GM12878 (cell line): ENCODE data around the gene LRRC27. TPM values are rescaled to one million over a fixed set of nuclear protein-coding genes. Genes with fewer than 3 reads are reported as not detected.
"Not testable (repeated sequence)": the region's sequence is repeated elsewhere in the genome, so short reads cannot be mapped to it uniquely, and the experiment has no call there.

Experiments used
- ATAC-seq: fragments of 200-7000 bp; cut with Tn5 transposase; 3 replicates; pipeline ENCODE4 v1.9.1; 2020; ENCODE audit warnings: mild to moderate bottlenecking, moderate library complexity
- BruUV-seq: library from RNA; stranded (reverse); fragments of 400-500 nt; replicated peaks from 2 replicates; lab custom pipeline; 2021; lab: Mats Ljungman, UMichigan
- CTCF ChIA-PET: fragments of 300-600 bp; sonication (Branson Sonifier 250); formaldehyde crosslinking; extraction: SDS; loops from one replicate; lab custom pipeline; 2021; ENCODE audit warnings: inconsistent platforms; lab: Yijun Ruan, JAX
- POLR2A ChIA-PET: fragments of 350-600 bp; formaldehyde crosslinking; extraction: SDS; loops from one replicate; lab custom pipeline; 2021; ENCODE audit warnings: inconsistent platforms; lab: Charles Lee
- RAD21 ChIA-PET: fragments of 300-600 bp; sonication (Branson Sonifier 250); formaldehyde crosslinking; loops from one replicate; lab custom pipeline; 2023; ENCODE audit warnings: antibody characterized with exemption; ENCODE audit not compliant: unreplicated experiment; lab: Charles Lee
- SMC1A ChIA-PET: fragments of 300-600 bp; sonication (Branson Sonifier 250); formaldehyde crosslinking; loops from one replicate; lab custom pipeline; 2023; ENCODE audit not compliant: unreplicated experiment, uncharacterized antibody; lab: Charles Lee
- DNase-seq: peaks from one replicate; pipeline ENCODE4 v3.0.0-alpha.2; 2011; ENCODE audit warnings: low read depth, low spot score
- FAIRE-seq: peaks from 3 replicates; lab custom pipeline; 2011; peaks lifted over from hg19 to GRCh38; lab: Jason Lieb, UNC
- H2AFZ ChIP-seq: 2 replicates; pipeline ENCODE4 v1.6.0; 2011; ENCODE audit warnings: low read depth, low read length, control low read depth; ENCODE audit not compliant: control insufficient read depth
- H3K27ac ChIP-seq: 2 replicates; pipeline ENCODE4 v1.5.1; 2011; ENCODE audit warnings: control low read depth; ENCODE audit not compliant: control insufficient read depth, insufficient read depth
- H3K27me3 ChIP-seq, 2 experiments: replicated peaks in 1 of 2; 2 replicates each; pipeline versions ENCODE4 v1.6.0 to v1.6.1; 2011; ENCODE audit warnings: low read length in 1 of 2; ENCODE audit not compliant: control insufficient read depth in 2 of 2, insufficient read depth in 2 of 2
- H3K36me3 ChIP-seq, 2 experiments: 2 replicates each; pipeline ENCODE4 v1.5.1; 2011; ENCODE audit warnings: low read length in 1 of 2; ENCODE audit not compliant: control insufficient read depth in 2 of 2, insufficient read depth in 2 of 2
- H3K4me1 ChIP-seq: 2 replicates; pipeline ENCODE4 v1.6.1; 2011; ENCODE audit warnings: mild to moderate bottlenecking, low read length, moderate library complexity, mixed read lengths; ENCODE audit not compliant: control insufficient read depth, insufficient read depth
- H3K4me2 ChIP-seq: 2 replicates; pipeline ENCODE4 v1.6.0; 2011; ENCODE audit warnings: control low read depth; ENCODE audit not compliant: control insufficient read depth, insufficient read depth
- H3K4me3 ChIP-seq: fragments of 200-600 bp; sonication (generic); 2 replicates; pipeline ENCODE4 v1.5.1; 2016
- H3K79me2 ChIP-seq: 2 replicates; pipeline ENCODE4 v1.6.0; 2011; ENCODE audit warnings: low read length; ENCODE audit not compliant: control insufficient read depth, insufficient read depth
- H3K9ac ChIP-seq: 2 replicates; pipeline ENCODE4 v1.8.0; 2011; ENCODE audit warnings: low read length, control low read depth, mixed read lengths; ENCODE audit not compliant: control insufficient read depth, insufficient read depth
- H3K9me3 ChIP-seq: replicated peaks from 3 replicates; pipeline ENCODE4 v1.5.1; 2011; ENCODE audit warnings: mild to moderate bottlenecking, low read length; ENCODE audit not compliant: control insufficient read depth, insufficient read depth
- H4K20me1 ChIP-seq: 2 replicates; pipeline ENCODE4 v1.6.0; 2011; ENCODE audit not compliant: control insufficient read depth, insufficient read depth
- BRCA1 ChIP-seq: IDR thresholded peaks from 2 replicates; pipeline ENCODE4 v1.6.1; 2011; ENCODE audit warnings: low read depth, low read length, improper control_type of control experiment
- CREM ChIP-seq: IDR thresholded peaks from 2 replicates; pipeline ENCODE4 v1.6.1; 2014; ENCODE audit warnings: antibody characterized with exemption, low read depth
- MYB ChIP-seq: fragments of 150-350 bp; IDR thresholded peaks from 2 replicates; pipeline ENCODE4 v1.6.1; 2014; ENCODE audit warnings: mild to moderate bottlenecking, low read depth, low read length, borderline replicate concordance
- PML ChIP-seq: IDR thresholded peaks from 2 replicates; pipeline ENCODE4 v1.6.1; 2012; ENCODE audit warnings: low read length, inconsistent platforms
- POLR2A ChIP-seq: IDR thresholded peaks from 2 replicates; pipeline ENCODE4 v1.6.1; 2011; ENCODE audit warnings: low read depth, mild to moderate bottlenecking, low read length
- POLR2AphosphoS2 ChIP-seq: IDR thresholded peaks from 2 replicates; pipeline ENCODE4 v1.6.1; 2011; ENCODE audit warnings: low read depth, mild to moderate bottlenecking, low read length, improper control_type of control experiment, moderate library complexity
- SMAD5 ChIP-seq: IDR thresholded peaks from 2 replicates; pipeline ENCODE4 v1.6.1; 2016; ENCODE audit warnings: antibody characterized with exemption, low read depth
- SMC3 ChIP-seq: IDR thresholded peaks from 2 replicates; pipeline ENCODE4 v1.6.1; 2011; ENCODE audit warnings: low read length, improper control_type of control experiment, borderline replicate concordance
- TARDBP ChIP-seq: IDR thresholded peaks from 2 replicates; pipeline ENCODE4 v1.6.1; 2016; ENCODE audit warnings: borderline replicate concordance
- WGBS: methylation state at CpG from one replicate; pipeline ENCODE4 v1.1.6; 2016; ENCODE audit warnings: low lambda C conversion rate; ENCODE audit not compliant: insufficient replicate concordance, insufficient coverage; ENCODE audit errors: missing lambda C conversion rate; 5-methylcytosine and 5-hydroxymethylcytosine counted together
- in situ Hi-C: fragments of 300-500 bp; cut with MboI; formaldehyde crosslinking; loops from 9 replicates; pipeline ENCODE4 v1.14.3; 2018; ENCODE audit warnings: mixed read lengths
- intact Hi-C: fragments of 100-400 bp; cut with micrococcal nuclease; formaldehyde crosslinking; loops from one replicate; pipeline ENCODE4 v1.14.2; 2022; ENCODE audit not compliant: unreplicated experiment
- polyA plus RNA-seq, 11 experiments: library from polyadenylated mRNA; depleted of rRNA in 4 of 11; unstranded in 6 of 11; stranded (reverse) in 5 of 11; fragments of >200 nt; fragmentation: Nextera tagmentation in 4 of 11; fragmentation: Illumina TruSeq in 1 of 11; extraction: Ambion mirVana in 4 of 11; extraction: Trizol in 1 of 11; gene quantifications; 1 replicate in 1 of 11; 2 replicates in 10 of 11; pipeline versions ENCODE4 v1.2.1 to v1.2.3, GENCODE V29; 2011 to 2016; ENCODE audit warnings: inconsistent platforms in 2 of 11, missing spikeins in 2 of 11, low read depth in 1 of 11
- total RNA-seq, 4 experiments: library from RNA; depleted of rRNA in 3 of 4; stranded (reverse); fragments of >200 nt in 3 of 4; fragmentation: Illumina TruSeq in 1 of 4; extraction: Trizol in 1 of 4; gene quantifications; 2 replicates each; pipeline versions ENCODE4 v1.2.1 to v1.2.3, GENCODE V29; 2013 to 2021
- TF ChIP-seq, protein P1 (sequence below): fragments of 450-650 bp; IDR thresholded peaks from 2 replicates; pipeline ENCODE4 v1.6.1; 2017; ENCODE audit warnings: mild to moderate bottlenecking, low read depth, inconsistent platforms; ENCODE audit not compliant: poor library complexity, severe bottlenecking

Gene LRRC27
- total and polyA plus RNA-seq, 10 of the 15 experiments (the other 5 are each of a cell fraction or from before 2014, with no cell fraction given), result 0.48 to 6.9 (median 4.7) TPM

DNA sequence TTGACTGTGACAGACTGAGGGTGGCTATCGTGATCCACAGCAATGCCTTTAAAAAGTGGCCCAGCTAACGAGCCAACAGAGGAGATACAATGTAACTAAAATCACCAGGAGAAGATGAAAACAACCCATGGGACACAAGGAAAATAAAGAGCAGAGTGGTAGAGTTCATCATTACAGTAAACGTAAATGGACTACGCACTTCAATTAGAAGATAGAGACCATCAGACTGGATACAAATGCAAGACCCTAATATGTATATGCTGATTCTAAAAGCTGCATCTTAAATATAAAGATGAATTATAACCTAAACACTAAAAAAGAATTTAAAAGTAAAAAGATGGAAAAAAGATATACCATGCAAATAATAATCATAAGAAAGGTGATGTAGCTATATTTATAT lies 17.7 kb upstream of the LRRC27 start:
- H3K4me3 ChIP-seq, result no peak overlapping the region
- H3K27ac ChIP-seq, result no peak overlapping the region
- SMC1A ChIA-PET, result no interaction called here
- DNase-seq, result no peak
- intact Hi-C loops, result no loop called here
- no TSS peak for BruUV-seq
- H2AFZ ChIP-seq, result no peak overlapping the region
- H4K20me1 ChIP-seq, result no peaks in the 10 kb centered on the region; the same call in 1 of the 2 replicates
- POLR2A ChIA-PET, result no interaction called here
- in situ Hi-C loops, result no loop called here
- RAD21 ChIA-PET, result no interaction called here
- no peak overlapping the region for H3K9ac ChIP-seq
- no peak for FAIRE-seq
- H3K4me1 ChIP-seq, result peaks cover 3% of the 10 kb centered on the region
- no peaks in the 10 kb centered on the region for H3K36me3 ChIP-seq
- WGBS, result 66% methylated on average over 4 of the region's 4 CpGs
- H3K79me2 ChIP-seq, result no peaks in the 10 kb centered on the region
- CTCF ChIA-PET, result no interaction called here
- no peak for ATAC-seq
- TF ChIP-seq PML (no peak), POLR2A (no peak), SMAD5 (no peak), BRCA1 (no peak), TARDBP (no peak), POLR2AphosphoS2 (no peak), SMC3 (no peak), CREM (no peak), MYB (no peak)
- TF ChIP-seq, protein P1, sequence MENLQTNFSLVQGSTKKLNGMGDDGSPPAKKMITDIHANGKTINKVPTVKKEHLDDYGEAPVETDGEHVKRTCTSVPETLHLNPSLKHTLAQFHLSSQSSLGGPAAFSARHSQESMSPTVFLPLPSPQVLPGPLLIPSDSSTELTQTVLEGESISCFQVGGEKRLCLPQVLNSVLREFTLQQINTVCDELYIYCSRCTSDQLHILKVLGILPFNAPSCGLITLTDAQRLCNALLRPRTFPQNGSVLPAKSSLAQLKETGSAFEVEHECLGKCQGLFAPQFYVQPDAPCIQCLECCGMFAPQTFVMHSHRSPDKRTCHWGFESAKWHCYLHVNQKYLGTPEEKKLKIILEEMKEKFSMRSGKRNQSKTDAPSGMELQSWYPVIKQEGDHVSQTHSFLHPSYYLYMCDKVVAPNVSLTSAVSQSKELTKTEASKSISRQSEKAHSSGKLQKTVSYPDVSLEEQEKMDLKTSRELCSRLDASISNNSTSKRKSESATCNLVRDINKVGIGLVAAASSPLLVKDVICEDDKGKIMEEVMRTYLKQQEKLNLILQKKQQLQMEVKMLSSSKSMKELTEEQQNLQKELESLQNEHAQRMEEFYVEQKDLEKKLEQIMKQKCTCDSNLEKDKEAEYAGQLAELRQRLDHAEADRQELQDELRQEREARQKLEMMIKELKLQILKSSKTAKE, result no peak
- H3K9me3 ChIP-seq, result no peaks in the 10 kb centered on the region; the same call in 2 of the 3 replicates
- H3K27me3 ChIP-seq, result no peaks in the 10 kb centered on the region; a peak in 3 of 4 replicates
- H3K4me2 ChIP-seq, result no peak overlapping the region

DNA sequence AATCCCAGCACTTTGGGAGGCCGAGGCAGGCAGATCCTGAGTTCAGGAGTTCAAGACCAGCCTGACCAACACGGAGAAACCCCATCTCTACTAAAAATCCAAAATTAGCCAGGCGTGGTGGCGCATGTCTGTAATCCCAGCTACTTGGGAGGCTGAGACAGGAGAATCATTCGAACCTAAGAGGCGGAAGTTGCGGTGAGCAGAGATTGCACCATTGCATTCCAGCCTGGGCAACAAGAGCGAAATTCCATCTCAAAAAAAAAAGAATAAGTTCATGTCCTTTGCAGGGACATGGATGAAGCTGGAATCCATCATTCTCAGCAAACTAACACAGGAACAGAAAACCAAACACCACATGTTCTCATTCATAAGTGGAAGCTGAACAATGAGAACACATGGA lies 17.1 kb upstream of the LRRC27 start:
- H4K20me1 ChIP-seq, BruUV-seq, DNase-seq, RAD21 ChIA-PET, SMC1A ChIA-PET, ATAC-seq, FAIRE-seq, POLR2A ChIA-PET, H3K4me3 ChIP-seq, H3K27ac ChIP-seq, H3K36me3 ChIP-seq, H3K9me3 ChIP-seq, H3K27me3 ChIP-seq, H3K9ac ChIP-seq, H3K79me2 ChIP-seq, H3K4me1 ChIP-seq, H2AFZ ChIP-seq, CTCF ChIA-PET, in situ Hi-C loops, intact Hi-C loops, H3K4me2 ChIP-seq: not testable (repeated sequence)
- WGBS, result 64% methylated on average over 8 of the region's 8 CpGs
